ENCODE measurements around the gene L1CAM.

GRCh38 chrX:153830640-153831428, 55.1 kb downstream of the L1CAM start:
- no peak for TF ChIP-seq EZH2 (IDR thresholded peaks at IDR 0.05)
- TF ChIP-seq POLR2AphosphoS5 (IDR thresholded peaks at IDR 0.05; ENCODE audit: borderline replicate concordance, low read depth, low read length), result no peak

All from SK-N-MC (cell line).